HG03159 (cell line): Measurements from ENCODE around the gene SLC35B1.

ENCODE experiments used
- ATAC-seq: cut with Tn5 transposase; IDR thresholded peaks from one replicate; pipeline ENCODE4 v1.9.1; 2021; ENCODE audit warnings: mild to moderate bottlenecking, moderate library complexity; ENCODE audit not compliant: unreplicated experiment

Gene SLC35B1, protein sequence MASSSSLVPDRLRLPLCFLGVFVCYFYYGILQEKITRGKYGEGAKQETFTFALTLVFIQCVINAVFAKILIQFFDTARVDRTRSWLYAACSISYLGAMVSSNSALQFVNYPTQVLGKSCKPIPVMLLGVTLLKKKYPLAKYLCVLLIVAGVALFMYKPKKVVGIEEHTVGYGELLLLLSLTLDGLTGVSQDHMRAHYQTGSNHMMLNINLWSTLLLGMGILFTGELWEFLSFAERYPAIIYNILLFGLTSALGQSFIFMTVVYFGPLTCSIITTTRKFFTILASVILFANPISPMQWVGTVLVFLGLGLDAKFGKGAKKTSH

DNA sequence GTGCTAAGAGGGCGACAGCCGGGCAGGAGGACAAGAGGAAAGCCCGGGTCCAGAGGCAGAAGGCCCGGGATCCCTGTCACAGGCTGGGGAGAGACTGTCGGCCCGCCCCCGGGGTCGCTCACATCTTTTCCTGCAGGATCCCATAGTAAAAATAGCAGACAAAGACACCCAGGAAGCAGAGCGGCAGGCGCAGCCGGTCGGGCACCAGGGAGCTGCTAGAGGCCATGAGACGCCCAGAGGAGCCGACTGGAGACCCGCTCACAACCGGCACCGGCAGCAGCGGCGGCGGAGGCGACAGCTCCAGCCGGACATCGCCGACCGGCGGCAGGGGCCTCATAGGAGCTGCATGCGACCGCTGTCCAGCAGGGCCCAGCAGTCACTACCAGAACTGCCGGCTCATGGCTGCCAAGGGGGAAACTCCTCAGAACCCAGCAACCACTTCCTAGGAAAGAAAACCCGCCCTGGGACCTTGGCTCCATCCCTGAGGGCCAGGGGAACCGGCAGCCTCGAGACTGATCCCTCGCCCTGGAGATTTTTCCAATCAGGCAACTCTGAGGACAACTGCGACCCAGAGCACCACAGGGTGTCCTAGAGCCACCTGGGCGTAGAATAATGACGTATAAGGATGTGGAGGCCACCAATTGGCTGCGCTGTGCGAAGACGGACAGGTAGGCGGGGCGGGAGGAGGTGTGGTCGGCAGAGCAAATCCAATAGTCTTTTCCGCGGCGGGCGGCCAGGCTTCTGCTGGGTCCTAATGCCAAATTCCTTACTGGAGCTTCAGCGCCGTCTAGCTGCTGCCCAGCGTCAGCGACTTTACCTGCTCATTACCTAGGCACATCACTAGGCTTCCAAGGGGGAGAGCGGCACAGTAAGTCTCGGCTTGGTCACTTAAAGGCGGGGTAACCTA, at the start of gene SLC35B1:
TSS of gene SLC35B1 (minus strand) at position 357 of the 907 bp plus-strand sequence. CDS start at position 226, 131 bp downstream.
- ATAC-seq: peak; percentile 89

DNA sequence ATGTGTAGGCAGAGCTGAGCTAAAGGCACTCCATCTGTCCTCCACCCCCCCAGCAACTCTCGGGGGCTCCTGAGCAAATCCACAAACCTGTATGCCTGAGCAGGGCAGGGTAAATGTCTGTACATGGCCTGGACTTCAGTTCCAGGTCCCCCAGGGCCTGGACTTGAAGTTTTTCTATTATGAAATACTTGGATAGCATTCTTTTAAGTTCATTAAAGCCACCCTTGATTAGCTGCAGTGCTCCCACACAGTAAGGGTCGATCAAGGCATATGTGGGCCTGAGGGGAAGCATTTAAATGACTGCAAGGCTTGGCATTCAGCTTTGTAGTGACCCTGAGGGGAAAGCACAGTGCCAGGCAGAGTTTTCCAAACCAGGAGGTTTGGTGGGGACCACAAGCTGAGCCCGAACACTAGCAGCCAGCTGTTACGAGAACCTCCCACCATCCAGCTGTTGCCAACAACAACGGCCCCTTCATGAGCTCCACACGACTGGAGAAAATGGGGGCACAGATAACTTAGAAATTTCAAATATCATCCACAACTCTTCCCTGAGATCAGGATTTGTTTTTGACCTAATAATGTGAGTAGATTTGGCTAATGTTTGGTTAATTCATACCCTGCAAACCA, 49.5 kb upstream of the SLC35B1 start:
- no peak for ATAC-seq

DNA sequence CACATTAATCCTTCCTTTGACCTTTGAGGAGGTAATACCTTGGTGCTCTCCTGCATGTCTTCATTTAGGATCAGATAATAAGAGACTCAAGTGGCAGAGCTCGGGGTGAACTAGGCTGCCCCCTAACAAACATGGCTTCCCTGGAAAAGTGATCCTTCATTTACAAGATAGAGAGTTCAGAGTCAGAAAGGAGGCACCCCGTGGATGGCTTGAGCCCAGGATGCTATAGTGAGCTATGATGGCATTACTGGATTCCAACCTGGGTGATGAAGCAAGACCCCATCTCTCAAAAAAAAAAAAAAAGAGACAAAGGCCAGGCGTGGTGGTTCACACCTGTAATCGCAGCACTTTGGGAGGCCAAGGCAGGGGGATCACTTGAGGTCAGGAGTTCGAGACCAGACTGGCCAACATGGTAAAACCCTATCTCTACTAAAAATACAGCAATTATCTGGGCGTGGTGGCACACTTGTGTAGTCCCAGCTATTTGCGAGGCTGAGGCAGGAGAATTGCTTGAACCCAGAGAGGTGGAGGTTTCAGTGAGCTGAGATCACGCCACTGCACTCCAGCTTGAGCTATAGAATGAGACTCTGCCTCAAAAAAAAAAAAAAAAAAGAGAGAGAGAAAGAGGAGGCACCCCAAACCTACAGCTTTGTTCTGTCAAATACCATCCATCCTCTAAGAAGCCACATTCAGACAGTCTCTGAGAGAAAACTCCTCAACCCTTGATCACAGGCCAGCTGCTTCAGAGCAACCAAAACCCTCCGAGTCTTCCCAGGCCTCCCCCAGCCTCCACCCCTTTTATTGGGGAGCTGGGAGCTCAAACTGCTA, 48.8 kb upstream of the SLC35B1 start:
- ATAC-seq: no peak

DNA sequence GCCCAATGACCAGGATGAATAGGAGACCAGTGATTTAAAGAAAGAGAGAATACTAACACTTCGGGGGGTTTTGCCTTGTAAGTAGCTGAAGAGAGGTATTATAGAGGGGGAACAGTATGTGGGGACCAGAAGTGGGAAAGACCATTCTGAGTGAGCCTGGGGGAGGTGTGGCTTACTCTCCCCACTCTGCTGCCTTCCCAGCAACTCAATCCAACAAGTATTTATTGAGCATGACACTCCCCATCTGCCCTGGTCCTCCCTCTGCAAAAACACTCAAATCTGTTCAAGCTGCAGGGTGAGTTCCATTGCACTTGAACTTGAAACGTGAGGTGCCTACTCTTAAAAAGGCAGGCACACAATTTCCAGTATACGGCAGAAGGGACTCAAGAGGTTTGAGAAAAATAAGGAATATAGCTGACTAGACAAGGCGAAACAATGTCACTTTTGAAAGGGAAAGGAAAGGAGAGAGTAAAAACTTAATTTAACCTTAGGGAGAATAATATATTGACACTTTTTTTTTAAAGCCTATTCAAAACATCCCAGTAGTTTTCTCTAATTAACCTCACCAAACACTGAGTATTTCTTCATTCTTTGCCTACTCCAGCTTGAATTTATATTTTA, 48.0 kb upstream of the SLC35B1 start:
- ATAC-seq: no peak

DNA sequence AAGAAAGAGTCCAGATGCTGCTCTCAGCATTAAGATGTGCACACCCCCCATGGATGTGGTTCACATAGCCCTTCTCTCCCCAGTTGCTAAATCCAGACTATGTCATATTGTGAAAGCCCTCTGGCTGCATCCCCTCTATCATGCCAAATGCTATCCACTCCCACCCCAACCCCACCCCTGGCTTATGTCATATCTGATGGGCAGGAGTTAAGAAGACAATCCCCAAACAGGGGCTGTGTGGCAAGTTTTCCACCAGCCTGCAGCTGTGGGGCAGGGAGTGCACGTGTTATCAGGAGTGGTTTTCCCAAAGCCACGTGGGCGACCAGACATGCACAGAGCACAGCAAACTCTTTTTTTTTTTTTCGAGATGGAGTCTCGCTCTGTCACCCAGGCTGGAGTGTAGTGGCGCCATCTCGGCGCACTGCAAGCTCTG, 46.2 kb upstream of the SLC35B1 start:
- ATAC-seq: no peak

DNA sequence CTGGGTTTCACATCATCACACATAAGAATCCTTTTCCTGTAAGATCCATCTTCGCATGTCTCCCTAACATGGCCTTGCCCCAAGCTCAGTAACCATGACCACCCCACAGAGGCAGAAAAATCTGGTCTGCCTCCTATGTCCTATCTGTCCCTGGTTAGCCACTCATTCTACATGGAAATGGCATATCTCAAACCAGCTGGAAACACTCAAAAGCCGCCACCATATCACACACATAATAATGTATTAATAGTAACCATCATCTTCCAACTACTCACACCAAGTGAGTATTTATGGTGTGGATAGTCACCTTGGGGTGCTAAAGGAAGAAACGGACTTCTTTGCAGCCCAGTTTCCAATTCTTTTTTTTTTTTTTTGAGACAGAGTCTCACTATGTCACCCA, 44.7 kb upstream of the SLC35B1 start:
- ATAC-seq: no peak

DNA sequence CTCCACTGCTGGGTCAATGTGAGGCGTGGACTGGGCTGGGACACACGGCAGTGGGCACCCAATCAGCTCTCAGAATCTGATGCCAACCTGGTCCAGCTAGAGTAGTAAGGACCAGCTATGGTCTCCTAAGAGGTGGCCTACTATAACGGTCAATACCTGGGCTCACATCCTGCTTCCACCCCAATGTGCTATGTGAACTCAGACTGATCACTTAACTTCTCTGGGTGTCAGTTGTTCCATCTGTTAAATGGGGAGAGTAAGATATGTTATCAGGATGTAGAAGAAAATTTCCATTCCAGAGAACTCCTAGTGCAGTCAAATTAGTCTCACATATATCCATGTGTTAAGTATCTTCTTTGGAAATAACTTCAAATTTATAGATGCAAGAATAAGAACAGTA, 42.0 kb upstream of the SLC35B1 start:
- no peak for ATAC-seq

DNA sequence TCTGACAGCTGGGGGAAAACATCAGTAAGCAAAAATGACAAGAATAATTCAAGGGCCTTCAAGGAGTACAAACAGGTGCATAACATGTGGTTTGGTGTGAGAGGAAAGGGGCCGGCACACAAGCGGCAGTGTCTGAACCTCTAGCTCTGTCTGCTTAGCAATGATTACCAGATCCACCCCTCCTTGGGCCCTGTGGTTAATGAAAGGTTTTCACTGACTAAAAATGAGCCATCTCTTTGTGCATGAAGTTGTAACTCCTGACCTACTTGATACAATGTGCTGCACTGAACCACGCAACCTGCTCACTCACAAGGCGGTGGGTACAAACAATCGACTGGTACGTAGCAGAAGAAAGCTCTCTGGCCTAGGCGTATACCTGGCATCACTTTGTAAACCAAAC, 41.0 kb upstream of the SLC35B1 start:
- peak; percentile 78 for ATAC-seq

DNA sequence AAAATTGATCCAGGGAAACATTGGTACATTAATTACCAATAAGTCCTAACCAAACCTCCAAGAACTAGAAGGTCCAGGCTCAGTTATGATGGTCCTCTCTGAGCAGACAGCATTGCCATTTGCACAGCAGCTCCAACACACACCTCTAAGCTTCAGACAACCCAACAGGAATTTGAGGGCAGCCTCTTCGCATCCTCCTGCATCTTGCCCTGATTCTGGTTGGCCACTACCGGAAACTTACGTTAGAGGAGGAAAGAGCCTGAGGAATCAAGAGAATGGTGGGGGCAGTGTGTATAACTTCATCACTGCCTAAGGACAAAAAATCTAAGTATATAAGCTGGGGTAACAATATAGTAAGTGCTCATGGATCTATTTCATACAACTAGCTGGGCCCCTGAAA, 40.5 kb upstream of the SLC35B1 start:
- no peak for ATAC-seq

DNA sequence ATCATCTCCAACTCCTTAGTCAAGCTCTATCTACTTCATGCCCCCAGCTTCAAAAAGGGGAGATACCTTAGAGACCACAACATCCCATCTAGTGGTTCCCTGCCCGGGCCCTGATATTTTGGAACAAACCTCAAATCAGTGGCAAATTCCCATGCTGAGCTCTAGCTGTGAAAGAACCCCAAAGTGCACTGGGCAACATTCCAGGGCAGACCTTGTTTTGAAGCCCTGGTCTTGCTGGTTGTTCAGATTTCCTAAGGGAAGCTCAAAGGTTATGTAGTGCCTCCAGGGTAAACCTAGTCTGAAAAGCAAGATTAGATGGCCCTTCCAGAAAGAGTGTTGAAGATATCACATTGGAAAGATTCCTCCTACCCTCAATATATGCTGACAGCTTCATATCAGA, 39.9 kb upstream of the SLC35B1 start:
- no peak for ATAC-seq

DNA sequence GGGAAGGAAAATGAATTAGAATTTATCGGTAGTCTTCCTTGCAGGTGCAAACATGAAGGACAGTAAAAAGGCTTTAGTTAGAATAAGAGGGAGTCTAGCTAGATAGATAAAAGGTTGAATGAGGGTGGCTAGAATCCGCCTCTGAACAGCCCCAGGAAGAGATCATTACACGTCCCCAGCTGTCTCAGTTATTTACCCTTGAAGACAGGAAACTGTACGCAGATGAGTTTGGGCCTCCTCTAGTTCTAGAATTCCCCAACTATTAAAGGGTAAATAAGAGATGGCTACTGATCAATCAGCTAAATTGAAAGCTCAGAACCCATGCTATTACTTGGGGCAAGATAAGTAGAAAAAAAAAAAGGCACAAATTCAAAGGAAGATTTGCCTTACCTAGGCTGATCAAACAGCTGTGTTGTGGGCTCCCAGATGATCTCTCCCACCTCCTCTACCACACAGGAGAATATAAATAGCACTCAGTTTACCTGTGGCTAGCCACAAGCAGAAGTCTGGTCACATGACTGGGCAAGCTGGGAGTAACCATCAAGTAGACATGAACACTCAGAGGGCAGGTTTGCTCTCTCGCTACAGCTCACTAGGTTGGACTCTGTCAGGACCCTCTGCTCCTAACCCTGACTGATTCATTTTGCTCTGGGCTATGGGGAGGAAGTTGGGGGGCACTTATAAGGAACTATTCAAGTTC, 39.2 kb upstream of the SLC35B1 start:
- ATAC-seq: no peak

DNA sequence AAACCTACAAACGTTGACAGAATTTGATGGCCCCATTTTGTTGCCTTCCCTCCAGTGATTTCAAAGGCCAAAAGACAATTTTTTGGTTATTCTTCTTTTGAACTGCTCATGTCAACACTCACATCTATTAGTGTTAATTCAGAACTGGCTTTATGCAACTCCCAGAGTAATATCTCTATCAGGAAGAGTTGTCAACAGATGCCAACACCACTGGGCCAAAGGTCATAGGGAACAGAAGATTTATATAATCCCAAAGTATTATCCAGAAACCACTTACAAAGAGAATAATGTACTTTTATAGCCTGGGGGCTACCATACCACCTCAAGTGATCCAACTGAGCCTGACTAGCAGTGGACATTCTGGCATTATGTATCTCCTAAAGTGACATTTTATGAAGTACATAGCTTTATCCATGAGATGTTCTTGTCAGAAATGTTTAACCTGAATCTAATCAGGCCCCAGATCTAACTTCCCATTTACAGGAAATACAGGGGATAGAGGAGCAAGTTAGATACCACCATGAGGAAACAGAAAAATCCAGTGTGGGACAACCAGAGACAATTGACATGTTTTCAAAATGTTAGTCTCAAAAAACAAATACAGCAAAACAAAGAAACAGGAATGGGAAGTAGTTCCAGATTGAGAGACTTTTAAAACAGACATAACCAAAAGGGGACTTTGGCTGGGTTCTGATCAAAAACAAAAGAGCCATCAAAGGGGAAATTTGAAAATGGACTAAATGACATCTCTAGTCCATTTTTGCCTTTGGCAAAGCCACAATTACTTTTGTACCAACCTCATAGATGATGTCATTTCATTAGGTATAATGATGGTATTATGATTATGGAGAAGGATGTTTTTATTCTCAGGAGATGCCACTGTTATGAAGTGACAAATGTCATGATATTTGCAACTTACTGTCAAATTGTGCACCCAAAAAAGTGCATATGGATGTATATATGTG, 37.7 kb upstream of the SLC35B1 start:
- no peak for ATAC-seq

DNA sequence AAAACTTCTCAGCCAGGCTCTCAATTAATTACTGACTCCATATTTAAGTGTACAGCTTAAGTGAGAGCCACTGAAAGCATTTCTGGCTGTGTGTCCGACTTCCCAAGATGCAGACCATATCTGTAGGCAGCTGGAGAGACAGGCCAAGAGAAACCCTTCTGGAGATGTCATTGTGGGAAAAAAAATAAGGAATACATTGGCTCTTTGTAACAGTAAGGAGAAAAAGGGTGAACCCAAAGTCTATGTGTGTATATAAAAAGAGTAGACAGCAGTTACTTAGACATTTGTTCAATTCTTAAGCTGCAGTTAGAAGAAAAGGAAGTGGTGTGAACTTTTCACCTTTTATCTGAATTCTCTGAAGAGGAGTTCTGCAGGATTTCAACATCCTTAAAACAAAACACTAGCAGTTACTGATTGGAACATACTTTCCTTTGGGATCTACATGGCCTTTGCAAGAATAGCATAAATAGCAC, 34.4 kb upstream of the SLC35B1 start:
- ATAC-seq: no peak

DNA sequence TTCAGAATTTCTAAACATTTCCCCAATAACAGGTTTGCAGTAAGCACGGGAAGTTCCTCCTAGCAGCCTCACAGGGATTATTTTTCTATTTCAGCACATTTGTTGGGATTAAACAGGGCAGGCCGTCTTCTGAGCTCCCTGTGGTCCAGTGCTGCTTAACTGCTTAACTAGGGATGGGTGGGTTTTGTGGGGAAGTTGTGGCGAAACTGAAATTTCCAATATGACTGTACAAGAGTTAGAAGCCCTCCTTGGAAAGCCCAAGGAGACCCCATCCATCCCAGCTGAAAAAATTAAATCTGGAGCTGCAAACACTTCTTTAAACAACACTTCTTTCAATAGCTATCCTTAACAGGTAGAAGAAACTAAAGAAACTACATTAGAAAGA, 33.9 kb upstream of the SLC35B1 start:
- ATAC-seq: no peak

DNA sequence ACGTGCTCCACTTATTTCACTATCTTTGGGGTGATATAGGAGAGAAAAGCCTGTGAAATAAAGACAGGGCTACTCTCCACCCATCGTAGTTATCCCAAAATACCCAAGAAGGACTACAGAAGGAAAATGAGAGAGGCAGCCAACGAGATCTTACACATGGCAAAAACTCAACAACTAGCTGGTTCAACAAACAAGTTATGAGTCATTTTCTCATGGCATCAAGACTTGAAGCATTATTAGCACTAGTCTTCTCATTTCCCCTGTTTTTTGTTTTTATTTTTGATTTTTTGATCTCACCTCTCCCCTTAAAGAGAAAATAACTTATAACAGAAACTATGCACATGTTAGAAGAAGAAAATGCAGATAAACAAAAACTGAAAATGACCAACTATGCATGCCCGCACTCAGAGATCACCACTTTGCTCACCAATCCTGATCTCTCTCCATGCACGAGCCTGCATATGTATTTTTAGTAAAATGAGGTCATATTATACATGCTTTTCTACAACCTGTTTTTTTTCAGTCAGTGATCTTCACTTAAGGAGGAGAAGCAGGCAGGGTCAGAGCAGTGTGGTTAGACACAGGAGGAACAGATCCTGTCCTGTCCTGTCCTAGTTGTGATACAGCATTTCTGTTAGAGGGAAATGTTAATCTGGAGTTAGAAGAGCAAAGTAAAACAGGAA, 33.4 kb upstream of the SLC35B1 start:
- ATAC-seq: no peak

DNA sequence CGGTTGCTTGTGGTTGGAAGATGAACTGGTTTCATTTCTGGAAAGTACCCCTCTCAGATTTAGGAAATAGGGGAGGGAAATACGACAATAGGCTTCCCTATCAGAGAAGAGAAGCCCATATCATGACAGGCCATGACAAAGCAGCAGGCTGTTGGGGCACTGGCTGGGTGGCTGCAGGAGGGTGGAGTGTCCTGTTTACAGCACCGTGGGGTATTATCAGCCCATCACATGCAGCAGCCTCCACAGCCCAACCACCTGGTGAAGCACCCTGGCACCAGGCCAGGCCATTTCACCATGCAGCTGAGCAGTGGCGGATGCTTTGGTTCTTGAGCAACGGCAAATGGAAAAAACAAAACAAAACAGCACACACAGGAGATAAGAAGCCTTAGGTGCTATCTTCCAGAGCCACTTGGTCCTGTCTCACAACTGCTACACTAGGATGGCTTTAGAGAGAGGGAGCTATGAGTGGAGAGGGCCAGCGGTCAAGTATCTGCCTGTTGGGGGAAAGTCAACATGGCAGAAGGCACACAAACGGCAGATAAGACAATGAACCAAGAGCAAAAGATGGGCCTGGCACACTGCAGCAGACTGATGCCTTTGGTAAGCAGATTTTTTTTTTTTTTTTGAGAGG, 32.0 kb upstream of the SLC35B1 start:
- ATAC-seq: peak; percentile 57

DNA sequence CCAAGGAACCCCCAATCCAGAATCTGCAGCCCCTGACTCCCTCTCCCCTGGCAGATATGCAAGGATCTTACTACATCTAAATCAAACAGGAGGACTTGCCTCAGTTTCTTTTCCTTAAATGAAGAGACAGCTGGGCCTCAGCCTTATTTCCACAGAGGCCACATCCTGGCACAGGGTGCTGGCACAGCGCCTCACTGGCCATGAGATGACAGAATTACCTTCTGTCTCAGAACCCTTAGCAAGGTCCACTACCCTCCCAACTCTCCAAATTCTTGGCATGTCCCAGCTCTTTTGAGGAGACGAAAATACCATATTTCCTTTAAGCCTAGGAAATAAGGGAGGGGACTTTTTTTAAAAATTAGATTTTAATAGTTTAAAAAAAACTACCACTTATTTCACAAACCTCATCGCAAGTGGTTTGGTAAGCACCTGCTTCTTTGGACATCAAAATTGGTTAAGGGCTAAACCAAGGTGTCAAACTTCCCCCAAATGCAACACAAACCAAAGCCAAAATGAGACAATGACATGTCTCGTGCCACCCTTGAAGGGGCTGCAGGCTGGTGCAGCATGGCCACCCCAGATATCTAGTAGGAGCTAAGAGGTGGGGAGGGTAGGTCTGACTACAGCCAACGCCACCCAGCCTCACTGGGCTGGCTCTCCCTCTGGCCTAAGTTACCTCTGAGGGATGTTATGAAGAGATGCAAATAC, 30.8 kb upstream of the SLC35B1 start:
- no peak for ATAC-seq
